RWPE1 (cell line): Measurements from ENCODE around the gene C2orf76.

Source experiments
- CTCF ChIA-PET: fragments of 350-600 bp; sonication (Branson Sonifier 250); formaldehyde crosslinking; extraction: SDS; loops from one replicate; lab custom pipeline; 2021; lab: Yijun Ruan, JAX
- POLR2A ChIA-PET: fragments of 400-600 bp; formaldehyde crosslinking; extraction: SDS; loops from one replicate; lab custom pipeline; 2020; ENCODE audit warnings: antibody characterized with exemption; ENCODE audit not compliant: low non-redundant PET; lab: Yijun Ruan, JAX
- DNase-seq: peaks from one replicate; pipeline ENCODE4 v3.0.0; 2012; ENCODE audit warnings: low spot score
- H3K27ac ChIP-seq: fragments of 450-650 bp; 2 replicates; pipeline ENCODE4 v1.5.1; 2017
- TF ChIP-seq, protein P1 (sequence below): fragments of 450-650 bp; conservative IDR thresholded peaks from 2 replicates; pipeline ENCODE4 v1.5.1; 2017; ENCODE audit warnings: low read depth, mild to moderate bottlenecking

C2orf76 gene

DNA sequence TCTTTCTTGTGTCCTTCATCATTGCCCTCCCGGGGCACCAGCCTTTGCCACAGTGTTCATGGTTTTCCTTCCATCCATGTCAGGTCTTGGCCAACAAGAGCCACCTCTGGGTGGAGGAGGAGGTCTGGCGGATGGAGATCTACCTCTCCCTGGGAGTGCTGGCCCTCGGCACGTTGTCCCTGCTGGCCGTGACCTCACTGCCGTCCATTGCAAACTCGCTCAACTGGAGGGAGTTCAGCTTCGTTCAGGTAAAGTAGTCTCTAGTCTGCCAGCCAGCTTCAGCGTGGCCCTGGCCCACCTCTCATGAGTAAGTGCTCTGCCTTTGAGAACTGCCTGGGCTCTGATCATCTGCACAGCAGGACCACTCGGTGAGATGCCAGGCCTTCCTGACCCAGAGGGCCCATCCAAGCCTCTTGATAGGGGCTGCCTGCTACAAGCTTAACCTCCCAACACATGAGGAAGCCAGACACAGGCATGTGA, 112.0 kb downstream of the C2orf76 start:
- H3K27ac ChIP-seq: peak overlapping the region; percentile 84
- TF ChIP-seq, protein P1, sequence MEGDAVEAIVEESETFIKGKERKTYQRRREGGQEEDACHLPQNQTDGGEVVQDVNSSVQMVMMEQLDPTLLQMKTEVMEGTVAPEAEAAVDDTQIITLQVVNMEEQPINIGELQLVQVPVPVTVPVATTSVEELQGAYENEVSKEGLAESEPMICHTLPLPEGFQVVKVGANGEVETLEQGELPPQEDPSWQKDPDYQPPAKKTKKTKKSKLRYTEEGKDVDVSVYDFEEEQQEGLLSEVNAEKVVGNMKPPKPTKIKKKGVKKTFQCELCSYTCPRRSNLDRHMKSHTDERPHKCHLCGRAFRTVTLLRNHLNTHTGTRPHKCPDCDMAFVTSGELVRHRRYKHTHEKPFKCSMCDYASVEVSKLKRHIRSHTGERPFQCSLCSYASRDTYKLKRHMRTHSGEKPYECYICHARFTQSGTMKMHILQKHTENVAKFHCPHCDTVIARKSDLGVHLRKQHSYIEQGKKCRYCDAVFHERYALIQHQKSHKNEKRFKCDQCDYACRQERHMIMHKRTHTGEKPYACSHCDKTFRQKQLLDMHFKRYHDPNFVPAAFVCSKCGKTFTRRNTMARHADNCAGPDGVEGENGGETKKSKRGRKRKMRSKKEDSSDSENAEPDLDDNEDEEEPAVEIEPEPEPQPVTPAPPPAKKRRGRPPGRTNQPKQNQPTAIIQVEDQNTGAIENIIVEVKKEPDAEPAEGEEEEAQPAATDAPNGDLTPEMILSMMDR: no peak
- ChIA-PET POLR2A (interaction anchor here (0.6 kb wide), 1 partner anchor 1574 kb away, joined by 8 read pairs; no protein-coding TSS in a partner anchor), CTCF (interaction anchor here (0.9 kb wide), 1 partner anchor 373 kb away, joined by 6 read pairs; no protein-coding TSS in a partner anchor)
- DNase-seq: no peak

GRCh38 chr2:119253760-119254600, 112.7 kb downstream of the C2orf76 start:
- H3K27ac ChIP-seq: peak overlapping the region; percentile 84
- POLR2A ChIA-PET: no interaction called here
- no peak for DNase-seq
- TF ChIP-seq, protein P1: no peak
- CTCF ChIA-PET: interaction anchor here (0.6 kb wide), 1 partner anchor 50 kb away, joined by 4 read pairs; no protein-coding TSS in a partner anchor

- POLR2A ChIA-PET: interaction anchor here (0.5 kb wide), 1 partner anchor 49 kb away, joined by 4 read pairs; no protein-coding TSS in a partner anchor
- peak; percentile 26 for DNase-seq
- H3K27ac ChIP-seq: peak overlapping the region; percentile 84
- CTCF ChIA-PET: interaction anchor here (0.7 kb wide), 1 partner anchor 371 kb away, joined by 3 read pairs; no protein-coding TSS in a partner anchor
- TF ChIP-seq, protein P1: no peak
These were observed 113.4 kb downstream of the C2orf76 start for GRCh38 chr2:119253114-119253702.
